H1 (cell line): Measurements from ENCODE around the gene TERB1. TPM values are rescaled to one million over a fixed set of nuclear protein-coding genes. Genes with fewer than 3 reads are reported as not detected.

Source experiments
- CTCF ChIA-PET: fragments of 300-600 bp; sonication (Branson Sonifier 250); formaldehyde crosslinking; loops from one replicate; lab custom pipeline; 2021; ENCODE audit not compliant: partially characterized antibody; lab: Charles Lee
- POLR2A ChIA-PET: fragments of 300-600 bp; sonication (Branson Sonifier 250); formaldehyde crosslinking; loops from one replicate; lab custom pipeline; 2021; ENCODE audit warnings: inconsistent platforms; ENCODE audit not compliant: partially characterized antibody; lab: Charles Lee
- DNase-seq, 2 experiments: peaks; one replicate each; pipeline versions ENCODE4 v3.0.0 to v3.0.0-alpha.2; 2010 to 2022; ENCODE audit warnings: low spot score in 2 of 2, low read depth in 1 of 2, mixed read lengths in 1 of 2
- FAIRE-seq: peaks from 2 replicates; lab custom pipeline; 2011; peaks lifted over from hg19 to GRCh38; lab: Jason Lieb, UNC
- H2AFZ ChIP-seq: 2 replicates; pipeline ENCODE4 v1.8.1; 2012; ENCODE audit warnings: low read length, inconsistent platforms
- H2AK5ac ChIP-seq: 2 replicates; pipeline ENCODE4 v1.6.1; 2013; ENCODE audit warnings: low read depth, low read length
- H2BK120ac ChIP-seq: replicated peaks from 2 replicates; pipeline ENCODE3; 2013; ENCODE audit warnings: low read depth, low read length, inconsistent platforms
- H2BK12ac ChIP-seq: 2 replicates; pipeline ENCODE4 v1.6.1; 2013; ENCODE audit warnings: low read depth, low read length
- H2BK15ac ChIP-seq: 2 replicates; pipeline ENCODE4 v1.6.1; 2013; ENCODE audit warnings: low read length
- H2BK20ac ChIP-seq: 2 replicates; pipeline ENCODE4 v1.6.1; 2013; ENCODE audit warnings: low read length
- H2BK5ac ChIP-seq: 2 replicates; pipeline ENCODE4 v1.6.1; 2013; ENCODE audit warnings: low read depth, low read length
- H3K14ac ChIP-seq: 2 replicates; pipeline ENCODE4 v1.6.1; 2013; ENCODE audit warnings: inconsistent platforms; ENCODE audit not compliant: insufficient read length
- H3K18ac ChIP-seq: 2 replicates; pipeline ENCODE4 v1.6.1; 2013; ENCODE audit warnings: low read length; ENCODE audit errors: extremely low read depth
- H3K23ac ChIP-seq: 2 replicates; pipeline ENCODE4 v1.6.1; 2013; ENCODE audit warnings: inconsistent platforms; ENCODE audit not compliant: insufficient read length
- H3K23me2 ChIP-seq: 2 replicates; pipeline ENCODE4 v1.6.1; 2013; ENCODE audit warnings: low read depth, low read length
- H3K27ac ChIP-seq: 2 replicates; pipeline ENCODE4 v1.6.1; 2011; ENCODE audit warnings: low read depth, low read length, inconsistent platforms
- H3K27me3 ChIP-seq, 4 experiments: replicated peaks in 1 of 4; 1 replicate in 1 of 4; 2 replicates in 3 of 4; pipeline versions ENCODE4 v1.6.1 to v1.8.1; 2011 to 2013; ENCODE audit warnings: low read length in 3 of 4, mild to moderate bottlenecking in 3 of 4, inconsistent platforms in 2 of 4, mixed read lengths in 2 of 4, moderate library complexity in 1 of 4; ENCODE audit not compliant: control insufficient read depth in 3 of 4, insufficient read depth in 3 of 4; ENCODE audit errors: extremely low read depth in 1 of 4
- H3K36me3 ChIP-seq, 4 experiments: 2 replicates each; pipeline versions ENCODE4 v1.6.1 to v1.8.1; 2011 to 2013; ENCODE audit warnings: mild to moderate bottlenecking in 4 of 4, low read length in 3 of 4, moderate library complexity in 2 of 4, control low read depth in 1 of 4, inconsistent platforms in 1 of 4; ENCODE audit not compliant: insufficient read depth in 4 of 4, control insufficient read depth in 2 of 4
- H3K4ac ChIP-seq: replicated peaks from 2 replicates; pipeline ENCODE3; 2013; ENCODE audit warnings: low read length, low read depth, mixed read lengths, inconsistent platforms; ENCODE audit not compliant: insufficient read length
- H3K4me1 ChIP-seq, 4 experiments: replicated peaks in 1 of 4; 1 replicate in 1 of 4; 2 replicates in 3 of 4; pipeline versions ENCODE4 v1.6.1 to v1.8.1; 2011 to 2013; ENCODE audit warnings: low read length in 3 of 4, inconsistent platforms in 2 of 4, mixed read lengths in 1 of 4; ENCODE audit not compliant: insufficient read depth in 4 of 4, control insufficient read depth in 3 of 4
- H3K4me2 ChIP-seq, 2 experiments: 2 replicates each; pipeline versions ENCODE4 v1.6.1 to v1.8.1; 2011 to 2013; ENCODE audit warnings: low read depth in 2 of 2, low read length in 2 of 2, control low read depth in 1 of 2, inconsistent platforms in 1 of 2, mild to moderate bottlenecking in 1 of 2; ENCODE audit not compliant: insufficient read depth in 1 of 2
- H3K4me3 ChIP-seq, 4 experiments: fragments of 200-600, 300-600 bp in 1 of 4; sonication (generic), shearing (Covaris generic), sonication (Bioruptor Twin) in 1 of 4; 2 replicates each; pipeline versions ENCODE4 v1.5.1 to v1.8.1; 2011 to 2016; ENCODE audit warnings: low read length in 4 of 4, low read depth in 3 of 4, control low read depth in 2 of 4, inconsistent platforms in 2 of 4, mild to moderate bottlenecking in 2 of 4, mixed read lengths in 1 of 4, moderate library complexity in 1 of 4; ENCODE audit not compliant: insufficient read depth in 2 of 4; ENCODE audit errors: extremely low read depth in 1 of 4
- H3K56ac ChIP-seq: replicated peaks from 2 replicates; pipeline ENCODE3; 2013; ENCODE audit warnings: low read depth, mild to moderate bottlenecking, mixed read lengths, low read length, inconsistent platforms; ENCODE audit not compliant: insufficient read length
- H3K79me1 ChIP-seq: 2 replicates; pipeline ENCODE4 v1.6.1; 2013; ENCODE audit warnings: low read depth, low read length, control low read depth
- H3K79me2 ChIP-seq, 2 experiments: 2 replicates each; pipeline versions ENCODE4 v1.6.1 to v1.8.1; 2012 to 2013; ENCODE audit warnings: low read length in 2 of 2, mild to moderate bottlenecking in 2 of 2, inconsistent platforms in 1 of 2; ENCODE audit not compliant: insufficient read depth in 2 of 2, control insufficient read depth in 1 of 2
- H3K9ac ChIP-seq, 4 experiments: replicated peaks in 1 of 4; 1 replicate in 1 of 4; 2 replicates in 3 of 4; pipeline versions ENCODE4 v1.6.1 to v1.8.1; 2011 to 2013; ENCODE audit warnings: low read depth in 3 of 4, low read length in 3 of 4, control low read depth in 2 of 4, mild to moderate bottlenecking in 2 of 4, moderate library complexity in 2 of 4, inconsistent platforms in 1 of 4; ENCODE audit errors: extremely low read depth in 1 of 4
- H3K9me3 ChIP-seq, 2 experiments: 2 replicates each; pipeline versions ENCODE4 v1.6.1 to v1.8.1; 2012 to 2013; ENCODE audit warnings: mild to moderate bottlenecking in 2 of 2, moderate library complexity in 2 of 2, control low read depth in 1 of 2, inconsistent platforms in 1 of 2, low read depth in 1 of 2, low read length in 1 of 2, mixed read lengths in 1 of 2; ENCODE audit not compliant: insufficient read depth in 2 of 2
- H4K20me1 ChIP-seq, 2 experiments: replicated peaks in 1 of 2; 2 replicates each; pipeline versions ENCODE3 to v1.8.1; 2011 to 2013; ENCODE audit warnings: inconsistent platforms in 2 of 2, low read length in 2 of 2, mild to moderate bottlenecking in 1 of 2; ENCODE audit not compliant: insufficient read depth in 2 of 2, control insufficient read depth in 1 of 2
- H4K5ac ChIP-seq: 2 replicates; pipeline ENCODE4 v1.6.1; 2013; ENCODE audit warnings: low read length, low read depth, mixed read lengths, inconsistent platforms; ENCODE audit not compliant: insufficient read length
- H4K8ac ChIP-seq: 2 replicates; pipeline ENCODE4 v1.8.0; 2013; ENCODE audit warnings: mild to moderate bottlenecking, moderate library complexity, low read length, inconsistent platforms; ENCODE audit not compliant: insufficient read depth; ENCODE audit errors: extremely low read depth
- H4K91ac ChIP-seq: replicated peaks from 2 replicates; pipeline ENCODE3; 2013; ENCODE audit warnings: low read length, mixed read lengths, inconsistent platforms; ENCODE audit not compliant: insufficient read length
- BACH1 ChIP-seq: IDR thresholded peaks from 2 replicates; pipeline ENCODE4 v1.6.1; 2012; ENCODE audit warnings: low read length, improper control_type of control experiment
- CEBPB ChIP-seq: IDR thresholded peaks from 2 replicates; pipeline ENCODE4 v1.6.1; 2012; ENCODE audit warnings: low read depth, low read length
- CHD1 ChIP-seq: IDR thresholded peaks from 2 replicates; pipeline ENCODE4 v1.6.1; 2012; ENCODE audit warnings: low read depth, low read length, improper control_type of control experiment
- CTBP2 ChIP-seq: IDR thresholded peaks from 2 replicates; pipeline ENCODE4 v1.7.0; 2011; ENCODE audit warnings: borderline replicate concordance, mild to moderate bottlenecking, moderate library complexity, mixed read lengths, low read length; ENCODE audit not compliant: insufficient read depth, insufficient read length
- PHF8 ChIP-seq: fragments of 200-600 bp; sonication (generic); conservative IDR thresholded peaks from 2 replicates; pipeline ENCODE4 v1.7.1; 2012; ENCODE audit warnings: low read depth, mild to moderate bottlenecking, inconsistent platforms, low read length, moderate library complexity
- TCF12 ChIP-seq: IDR thresholded peaks from 2 replicates; pipeline ENCODE4 v1.6.1; 2011; ENCODE audit warnings: low read depth, mild to moderate bottlenecking, low read length
- WGBS, 2 experiments: shearing (Covaris generic) in 1 of 2; methylation state at CpG; one replicate each; pipeline versions ENCODE4 v1.1.6 to v1.1.7; 2013 to 2015; ENCODE audit warnings: low lambda C conversion rate in 2 of 2, mixed read lengths in 2 of 2, inconsistent platforms in 1 of 2, low coverage in 1 of 2, missing lambda C conversion rate in 1 of 2; ENCODE audit not compliant: insufficient replicate concordance in 2 of 2, insufficient coverage in 1 of 2, insufficient read length in 1 of 2; ENCODE audit errors: extremely low coverage in 1 of 2, missing lambda C conversion rate in 1 of 2; 5-methylcytosine and 5-hydroxymethylcytosine counted together
- polyA plus RNA-seq, 7 experiments: library from polyadenylated mRNA; depleted of rRNA in 3 of 7; stranded (reverse) in 5 of 7; unstranded in 2 of 7; fragments of >200 nt in 5 of 7; fragments of 200-250 nt in 2 of 7; gene quantifications; 1 replicate in 5 of 7; 2 replicates in 1 of 7; 4 replicates in 1 of 7; pipeline versions ENCODE4 v1.2.1 to v1.2.3, GENCODE V29; 2011 to 2013; ENCODE audit warnings: missing spikeins in 2 of 7, mixed read lengths in 2 of 7
- total RNA-seq: library from RNA; stranded (reverse); fragmentation: NEBNext Ultra II Directional; extraction: Animal tissue kit (Norgen Biotek cat#: 25700); gene quantifications from 2 replicates; pipeline ENCODE4 v1.2.1, GENCODE V29; 2021

TERB1 gene
- total and polyA plus RNA-seq, 2 of the 8 experiments (the other 6 are each of a cell fraction or from before 2014, with no cell fraction given): not detected

- peaks cover 14 to 45% (median 35%) of the 10 kb centered on the region in 4 experiments for H3K27me3 ChIP-seq
- H2BK12ac ChIP-seq: no peak overlapping the region
- no peak overlapping the region for H2AK5ac ChIP-seq
- no peak overlapping the region for H2BK20ac ChIP-seq
- H3K56ac ChIP-seq: no peak overlapping the region
- no peak overlapping the region for H3K4me3 ChIP-seq
- H3K14ac ChIP-seq: no peak overlapping the region
- no peak overlapping the region for H3K9ac ChIP-seq
- H3K79me2 ChIP-seq: no peaks in the 10 kb centered on the region
- H4K91ac ChIP-seq: no peak overlapping the region
- no peak overlapping the region for H2BK120ac ChIP-seq
- H4K20me1 ChIP-seq: peaks cover 0 to 3% of the 10 kb centered on the region in 2 experiments
- no peak overlapping the region for H3K4ac ChIP-seq
- H4K5ac ChIP-seq: no peak overlapping the region
- no peak overlapping the region for H3K4me2 ChIP-seq
- H3K23me2 ChIP-seq: peaks cover 12% of the 10 kb centered on the region
- no peak overlapping the region for H2AFZ ChIP-seq
- H2BK15ac ChIP-seq: no peak overlapping the region
- no peak overlapping the region for H2BK5ac ChIP-seq
- H3K27ac ChIP-seq: no peak overlapping the region
- H3K18ac ChIP-seq: no peak overlapping the region
- no peak overlapping the region for H4K8ac ChIP-seq
- FAIRE-seq (no peak), DNase-seq (no peak)
- no peaks in the 10 kb centered on the region for H3K9me3 ChIP-seq
- H3K79me1 ChIP-seq: no peaks in the 10 kb centered on the region
- no peak overlapping the region for H3K23ac ChIP-seq
- no peaks in the 10 kb centered on the region for H3K36me3 ChIP-seq
- H3K4me1 ChIP-seq: peaks cover 0 to 2% (median 0%) of the 10 kb centered on the region in 4 experiments; a peak in 3 of 7 replicates
- POLR2A ChIA-PET: interaction anchor here (1.1 to 1.7 kb wide), 4 partner anchors 8 to 31 kb away, joined by 3 to 4 read pairs (median 3); partner anchors contain the start of gene NAE1
- 80% methylated on average over 6 of the region's 6 CpGs; no CpG with 5 or more reads in 1 of the 2 experiments for WGBS, 2 experiments
- CTCF ChIA-PET: interaction anchor here (1.0 to 13.4 kb wide), 5 partner anchors 9 to 120 kb away, joined by 3 to 162 read pairs (median 13); partner anchors contain the start of gene NAE1
- no peak for TF ChIP-seq TCF12
- TF ChIP-seq BACH1: no peak
- TF ChIP-seq PHF8: no peak
- TF ChIP-seq CHD1: no peak
- TF ChIP-seq CEBPB: no peak
- no peak for TF ChIP-seq CTBP2
These were observed 46.2 kb upstream of the TERB1 start for GRCh38 chr16:66847533-66848067.
